GM18858 (cell line): ENCODE results near the gene NR2F1-AS1.

Experiments
- ATAC-seq: cut with Tn5 transposase; IDR thresholded peaks from one replicate; pipeline ENCODE4 v1.9.1; 2021; ENCODE audit not compliant: unreplicated experiment

The NR2F1-AS1 gene

DNA sequence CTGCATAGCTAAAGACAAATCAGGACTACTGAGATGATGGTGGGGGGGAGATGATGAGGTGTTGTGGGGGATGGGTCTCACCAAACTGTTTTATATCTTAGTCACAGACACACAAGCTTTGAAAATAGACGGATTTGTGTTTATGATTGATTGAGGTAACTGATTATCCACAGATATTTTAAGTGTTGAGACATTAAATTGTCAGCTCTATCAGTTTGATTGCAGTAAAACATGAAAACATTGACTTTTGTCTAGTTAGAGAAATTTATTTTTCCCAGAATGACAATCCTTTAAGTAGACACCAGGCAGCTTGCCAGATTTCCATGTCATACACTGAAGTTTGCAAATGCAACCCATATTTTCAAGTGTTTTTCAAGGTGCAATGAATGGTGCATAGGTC, 149.8 kb downstream of the NR2F1-AS1 start:
- no peak for ATAC-seq

DNA sequence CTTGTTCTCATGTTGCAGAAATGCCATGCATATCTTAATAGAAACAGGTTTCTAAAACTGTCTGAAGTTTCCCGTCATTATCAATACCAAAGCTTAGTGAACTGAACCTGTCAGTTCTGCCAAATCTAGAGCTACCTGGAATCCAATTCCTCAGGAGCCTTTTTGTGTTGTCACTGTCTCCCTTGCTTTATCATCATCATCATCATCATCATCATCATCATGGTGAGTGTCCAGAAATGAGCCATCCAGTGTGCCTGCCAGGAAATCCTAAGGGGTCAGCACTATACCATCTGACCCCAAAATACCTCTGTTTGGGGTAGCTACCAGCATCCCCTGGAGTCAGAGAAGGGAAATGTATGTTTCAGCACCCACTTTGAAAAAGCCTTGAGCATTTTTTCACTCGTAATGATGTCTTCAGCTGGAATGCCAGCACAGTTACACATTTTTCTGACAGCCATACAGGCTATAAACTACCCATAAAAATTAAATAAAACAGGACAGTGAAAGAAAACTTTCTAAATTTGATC, 150.3 kb downstream of the NR2F1-AS1 start:
- ATAC-seq: no peak

DNA sequence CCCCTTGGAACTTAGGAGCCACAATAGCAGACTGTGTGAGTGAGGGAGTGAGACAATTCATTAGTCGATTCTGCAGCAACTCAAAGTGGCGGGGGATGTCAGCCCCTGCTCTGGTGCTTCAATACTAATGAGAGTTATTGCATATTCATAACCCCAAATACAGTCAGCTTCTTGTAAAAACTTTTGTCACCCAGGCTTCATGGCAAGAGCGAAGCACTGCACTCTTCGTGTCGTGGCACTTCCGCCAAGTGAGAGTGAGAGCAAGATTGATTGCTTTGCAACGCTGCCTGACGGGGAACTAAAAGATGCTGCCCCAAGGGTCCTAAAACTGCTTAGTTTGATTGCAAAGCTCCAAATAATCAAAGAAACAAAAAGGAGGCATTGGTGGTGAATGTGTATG, 150.9 kb downstream of the NR2F1-AS1 start:
- no peak for ATAC-seq

DNA sequence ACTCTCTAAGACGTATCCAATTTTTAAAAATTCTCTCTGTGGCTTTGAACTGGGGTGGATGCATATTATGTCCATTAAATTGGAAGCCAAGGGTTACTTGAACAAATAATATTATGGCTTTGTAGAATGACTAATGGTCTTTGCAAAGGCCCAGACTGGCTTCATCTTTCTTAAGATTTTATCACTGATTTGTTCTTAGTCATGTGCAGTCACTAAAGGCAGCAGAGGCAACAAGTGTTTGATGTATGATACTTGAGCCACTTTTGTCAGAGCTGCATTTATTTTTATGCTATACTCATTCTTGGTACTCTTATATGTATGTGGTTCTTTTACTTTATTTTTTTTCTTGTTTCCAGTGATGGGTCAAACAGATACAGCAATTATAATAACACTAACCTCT, 152.2 kb downstream of the NR2F1-AS1 start:
- ATAC-seq: no peak

DNA sequence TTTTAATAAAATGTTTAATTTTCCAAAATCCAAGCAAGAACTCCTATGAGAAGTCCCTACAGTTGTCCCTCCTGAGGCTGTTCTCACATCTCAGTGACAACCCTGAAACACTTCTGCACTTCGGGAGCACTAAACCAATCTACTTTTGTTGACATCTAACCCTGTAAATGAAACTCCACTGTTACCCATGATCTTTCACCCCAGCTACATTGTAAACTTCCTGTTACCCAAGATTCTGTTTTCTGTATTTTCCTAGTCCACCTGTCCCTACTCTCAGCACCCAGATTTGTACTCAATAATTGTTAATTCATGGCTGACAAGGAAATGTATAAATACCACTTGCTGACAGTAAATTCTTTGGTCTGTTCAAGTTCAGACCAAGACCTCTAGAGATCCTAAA, 153.7 kb downstream of the NR2F1-AS1 start:
- no peak for ATAC-seq

DNA sequence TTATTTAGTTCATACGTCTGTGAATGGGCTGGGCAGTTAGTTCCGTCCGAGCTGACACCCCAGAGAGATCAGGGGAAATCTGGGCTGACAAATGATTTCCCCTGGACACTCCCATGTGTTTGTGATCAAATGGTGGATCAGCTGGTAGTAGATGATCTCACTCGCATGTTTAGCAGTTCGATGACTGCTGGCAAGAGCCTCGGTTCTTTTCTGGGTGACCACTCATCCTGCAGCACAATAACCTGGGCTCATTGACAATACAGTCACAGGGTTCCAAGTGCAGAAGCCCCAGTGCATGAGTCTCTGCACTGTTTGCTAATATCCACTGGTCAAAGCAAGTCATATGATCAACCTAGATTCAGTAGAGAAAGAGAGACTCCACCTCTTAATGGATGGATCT, 155.9 kb downstream of the NR2F1-AS1 start:
- no peak for ATAC-seq

DNA sequence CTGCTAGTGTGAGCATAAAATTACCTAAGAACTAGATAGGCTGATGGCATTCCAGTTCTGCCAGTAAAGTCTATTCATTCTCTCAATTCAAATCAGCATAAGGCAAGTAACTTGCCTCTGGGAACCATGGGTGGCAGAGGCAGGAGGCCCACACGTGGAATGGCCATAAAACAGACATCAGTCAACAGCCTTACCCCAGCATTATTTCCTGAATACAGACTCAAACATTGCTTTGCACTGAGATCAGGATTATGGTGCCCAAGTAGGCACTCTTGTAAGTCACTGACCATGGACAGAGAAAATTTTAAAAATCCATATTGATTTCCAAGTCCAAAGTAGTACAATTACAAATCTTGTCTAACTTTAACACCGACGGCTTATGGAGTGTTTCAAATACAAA, 157.7 kb downstream of the NR2F1-AS1 start:
- no peak for ATAC-seq

DNA sequence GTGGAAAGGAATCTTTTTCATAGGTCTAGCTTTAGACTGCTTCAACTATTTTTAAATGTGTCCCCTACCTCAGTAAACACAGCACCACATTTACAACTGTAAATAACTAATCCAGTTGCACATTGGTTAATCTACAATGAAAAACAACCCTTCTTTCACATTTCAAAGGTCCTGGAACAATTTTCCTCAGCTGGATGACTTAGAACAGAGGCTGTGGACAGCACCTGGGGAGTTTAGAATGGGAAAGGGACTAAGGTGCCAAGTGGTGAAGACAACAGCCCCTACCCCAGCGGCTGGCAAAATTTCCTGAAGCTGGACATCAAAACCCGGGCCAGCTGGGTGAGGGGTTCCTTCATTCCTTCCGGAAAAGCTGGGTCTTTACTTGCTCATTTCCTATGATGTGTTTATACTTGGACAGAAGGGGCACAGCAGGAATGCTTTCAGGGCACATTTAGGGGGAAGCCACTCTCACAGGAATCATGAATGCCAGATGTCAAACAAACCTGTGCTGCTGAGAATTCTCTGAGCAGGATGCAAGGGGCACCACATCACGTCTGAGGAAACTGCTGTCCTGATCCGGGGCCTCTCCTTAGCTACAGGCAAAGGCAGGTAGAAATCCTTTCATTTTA, 158.3 kb downstream of the NR2F1-AS1 start:
- no peak for ATAC-seq

DNA sequence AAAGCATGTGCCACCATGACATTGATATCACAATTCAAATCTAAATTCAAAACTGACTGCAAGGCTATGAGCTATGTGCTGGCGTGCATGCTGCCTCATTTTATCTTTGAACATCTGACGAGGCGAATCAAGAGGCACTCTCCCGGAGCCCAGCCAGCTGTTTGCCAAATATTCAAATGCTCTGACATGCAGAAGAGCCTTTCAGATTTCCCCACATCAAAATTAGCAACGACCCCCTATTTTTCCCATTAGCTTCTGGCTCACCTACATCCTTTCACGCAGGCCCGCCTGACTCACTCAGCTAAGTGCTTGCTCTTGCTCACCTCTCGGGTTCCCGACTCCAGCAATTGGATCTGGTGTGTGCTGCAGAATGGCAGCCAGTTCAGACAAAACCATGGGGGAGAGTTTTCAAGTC, 159.0 kb downstream of the NR2F1-AS1 start:
- no peak for ATAC-seq

DNA sequence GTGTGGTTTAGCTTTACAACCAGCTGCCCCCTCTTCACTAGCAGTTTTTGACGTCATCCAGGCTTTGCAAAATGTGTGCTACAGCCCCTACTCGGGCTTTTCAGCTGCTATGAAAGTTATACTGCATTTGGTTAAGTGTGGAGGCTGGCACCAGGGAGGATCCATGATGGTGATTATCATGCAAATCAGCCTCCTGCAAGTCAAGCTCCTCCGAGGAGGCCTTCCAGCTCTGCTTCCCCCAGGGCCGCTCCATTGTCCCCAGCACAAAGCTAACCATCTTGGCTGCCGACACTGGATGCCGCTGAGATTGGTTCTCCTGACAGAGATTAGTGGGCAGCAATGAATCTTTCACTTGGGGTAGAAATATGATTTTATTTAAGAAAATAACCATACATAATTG, 159.6 kb downstream of the NR2F1-AS1 start:
- no peak for ATAC-seq

DNA sequence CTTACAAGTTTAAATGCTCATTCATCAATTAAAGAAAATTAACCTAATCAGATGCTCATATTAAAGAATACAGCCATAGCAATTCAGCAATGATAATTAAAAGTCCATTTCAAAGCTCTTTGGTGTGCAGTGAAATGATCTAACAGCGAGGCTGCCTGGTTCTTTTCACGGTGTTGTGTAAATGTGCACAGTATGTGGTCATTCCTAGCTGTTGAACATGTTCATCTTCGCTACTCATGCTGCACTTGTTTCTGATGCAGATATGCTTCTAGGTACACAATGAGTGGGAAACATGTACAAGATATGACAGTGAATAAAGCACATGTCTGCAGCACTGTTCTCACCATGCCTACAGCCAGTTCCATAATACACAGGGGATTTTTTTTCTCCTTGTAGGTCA, 163.5 kb downstream of the NR2F1-AS1 start:
- no peak for ATAC-seq

DNA sequence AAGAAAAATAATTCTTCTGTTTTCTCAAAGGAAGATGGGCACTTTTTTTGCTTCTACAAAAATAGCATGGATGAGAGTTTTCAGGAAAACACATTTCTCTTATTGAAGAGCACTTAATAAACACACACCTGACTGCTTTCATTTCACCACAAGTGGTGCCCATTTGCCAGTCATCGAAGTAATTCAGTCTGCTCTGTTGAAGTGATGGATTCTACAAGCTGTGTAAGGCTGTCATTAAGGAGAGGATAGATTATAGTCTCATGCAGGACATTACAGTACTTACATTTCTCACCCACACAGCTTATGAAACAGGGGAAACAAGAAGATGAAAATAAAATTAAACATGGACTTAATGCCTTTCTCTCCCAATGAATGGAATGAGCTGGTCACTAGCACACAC, 165.2 kb downstream of the NR2F1-AS1 start:
- ATAC-seq: no peak

DNA sequence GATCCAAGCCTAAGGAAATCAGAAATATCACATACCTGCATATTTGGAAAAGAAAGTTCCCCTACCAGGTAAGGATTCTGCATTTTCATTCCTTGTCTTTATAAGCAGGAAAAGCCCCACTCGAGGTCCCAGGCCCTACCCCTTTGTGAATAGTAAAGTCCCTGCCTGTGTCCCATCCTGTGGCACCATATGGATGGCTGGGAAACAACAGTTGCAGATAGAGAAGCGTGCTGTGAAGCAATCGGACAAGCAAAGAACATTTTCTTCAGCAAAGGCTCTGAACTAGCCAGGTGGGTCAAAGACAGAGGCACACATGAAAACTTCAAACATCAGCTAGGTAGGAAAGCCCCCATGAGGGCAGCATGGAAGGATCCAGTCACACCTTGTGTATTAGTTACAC, 169.3 kb downstream of the NR2F1-AS1 start:
- ATAC-seq: no peak

DNA sequence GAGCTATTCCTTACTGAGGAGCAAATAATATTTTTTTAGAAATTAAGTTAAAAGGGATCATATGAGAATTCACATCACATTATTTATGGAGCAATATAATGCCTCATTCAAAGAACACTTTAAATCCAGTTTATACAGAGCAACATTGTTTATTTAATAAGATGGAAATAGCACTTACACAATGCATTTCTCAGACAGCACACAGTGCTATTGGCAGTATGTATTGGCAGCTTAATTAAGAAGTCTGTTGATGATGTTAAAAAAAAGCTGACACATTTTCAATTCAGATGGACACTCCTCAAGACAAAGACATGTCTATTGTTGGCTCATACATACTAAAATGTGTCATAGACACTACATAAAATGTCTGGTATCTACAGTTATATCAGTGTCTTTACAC, 171.3 kb downstream of the NR2F1-AS1 start:
- no peak for ATAC-seq

DNA sequence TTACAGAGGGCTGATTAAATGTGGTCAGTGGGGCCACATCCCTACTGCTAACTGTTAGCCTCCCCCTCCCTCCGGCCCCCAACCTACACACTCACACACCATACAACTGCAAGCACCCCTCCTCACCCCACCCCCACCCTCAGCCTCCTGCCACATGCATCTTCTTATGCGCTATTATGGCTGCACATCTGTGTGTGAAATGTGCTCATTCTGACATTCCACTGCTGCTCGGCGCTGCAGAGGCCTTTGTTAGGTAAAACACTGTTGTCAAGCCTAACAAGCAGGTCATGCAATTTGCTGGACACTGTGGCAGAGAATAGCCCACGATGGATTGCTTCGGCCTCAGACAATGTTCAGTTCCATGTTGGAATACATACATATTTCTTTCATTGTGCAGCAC, 173.6 kb downstream of the NR2F1-AS1 start:
- no peak for ATAC-seq

DNA sequence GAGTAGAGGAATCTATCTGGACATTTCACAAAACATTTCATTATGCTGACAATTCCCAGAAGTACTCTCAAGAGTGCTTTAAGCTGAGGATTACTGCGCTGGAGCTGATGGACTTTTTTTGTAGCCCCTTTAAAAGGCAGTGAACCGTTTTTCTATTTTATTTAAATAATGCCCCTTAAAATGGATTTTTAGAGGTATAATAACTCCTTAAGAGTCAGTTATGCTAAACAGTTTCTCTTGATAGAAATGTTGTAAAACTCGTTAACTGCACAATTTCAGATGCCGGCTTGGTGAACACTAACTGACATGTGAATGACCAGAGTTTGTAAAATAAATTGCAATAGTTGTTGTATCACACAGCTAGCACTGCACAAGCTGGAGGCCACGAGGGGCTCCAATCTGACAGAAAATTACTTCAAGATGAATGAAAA, 174.0 kb downstream of the NR2F1-AS1 start:
- ATAC-seq: no peak

DNA sequence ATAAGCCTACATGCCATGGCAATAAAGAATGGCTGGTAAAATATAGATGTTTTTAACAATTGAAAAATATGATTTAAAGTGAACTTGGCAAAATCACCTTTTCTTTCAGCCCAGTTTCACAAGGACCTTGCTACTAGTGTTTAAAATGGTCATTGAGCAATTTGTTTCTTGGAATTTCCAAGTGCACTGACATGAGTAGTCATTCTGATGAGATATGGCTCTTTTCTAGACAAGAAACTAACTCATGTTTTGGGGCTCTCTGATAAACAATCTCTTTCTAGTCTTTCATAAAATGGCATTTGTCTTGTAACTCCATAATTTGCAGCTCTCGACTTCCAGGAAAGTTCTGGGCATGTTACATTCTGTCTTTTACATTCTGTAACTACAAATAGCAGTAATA, 176.8 kb downstream of the NR2F1-AS1 start:
- no peak for ATAC-seq

DNA sequence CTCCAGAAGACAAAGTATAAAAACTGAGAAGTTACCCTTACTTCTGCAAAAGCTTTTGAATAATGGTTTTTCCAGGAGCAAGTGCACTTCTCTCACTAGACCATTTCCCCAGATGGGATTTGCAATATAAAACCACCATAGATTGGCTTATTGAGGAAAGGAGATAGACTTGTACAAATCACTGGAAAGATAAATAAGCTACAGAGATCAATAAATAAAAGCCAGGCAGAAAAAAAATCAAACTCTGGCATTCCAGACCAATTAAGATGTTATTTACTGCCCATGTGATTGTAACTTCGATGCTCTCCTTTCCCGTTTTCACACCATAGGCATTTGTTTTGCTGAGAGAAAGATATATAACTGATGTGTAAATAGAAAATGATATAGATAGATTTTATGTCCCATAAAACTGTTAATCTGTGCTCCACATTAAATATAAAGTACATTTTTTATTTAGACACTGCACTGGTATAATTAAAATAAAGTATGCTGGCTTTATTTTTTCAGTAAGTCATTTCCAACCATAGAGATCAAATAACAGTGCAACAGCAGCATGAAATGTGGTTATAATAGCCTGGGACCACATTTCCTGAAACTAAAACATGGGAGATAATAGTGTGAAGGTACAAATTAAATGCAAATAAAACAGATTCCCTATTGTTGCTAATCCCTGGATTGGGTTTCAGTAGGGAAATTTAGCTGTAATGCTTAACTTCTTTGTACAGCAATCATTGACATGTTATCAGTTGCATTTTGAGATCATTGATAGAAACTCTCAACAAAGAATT, 177.7 kb downstream of the NR2F1-AS1 start:
- no peak for ATAC-seq

DNA sequence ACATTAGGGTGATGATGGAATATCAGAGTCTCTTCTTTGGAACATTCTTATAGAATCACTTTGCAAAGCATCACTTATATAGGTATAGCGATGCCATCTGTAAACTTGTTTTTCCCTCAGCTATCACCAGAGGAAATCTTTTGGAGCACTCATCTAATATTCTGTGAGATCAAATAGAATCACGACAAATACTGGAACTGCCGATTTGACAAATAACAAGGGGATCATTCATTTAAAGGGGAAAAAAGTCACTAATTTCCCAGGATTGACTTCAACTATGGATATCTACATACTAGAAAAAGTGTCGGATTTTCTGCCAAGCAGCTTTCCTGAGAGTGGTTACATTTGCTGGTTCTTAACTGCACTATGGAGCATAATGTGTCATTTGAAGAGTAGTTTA, 178.6 kb downstream of the NR2F1-AS1 start:
- no peak for ATAC-seq

DNA sequence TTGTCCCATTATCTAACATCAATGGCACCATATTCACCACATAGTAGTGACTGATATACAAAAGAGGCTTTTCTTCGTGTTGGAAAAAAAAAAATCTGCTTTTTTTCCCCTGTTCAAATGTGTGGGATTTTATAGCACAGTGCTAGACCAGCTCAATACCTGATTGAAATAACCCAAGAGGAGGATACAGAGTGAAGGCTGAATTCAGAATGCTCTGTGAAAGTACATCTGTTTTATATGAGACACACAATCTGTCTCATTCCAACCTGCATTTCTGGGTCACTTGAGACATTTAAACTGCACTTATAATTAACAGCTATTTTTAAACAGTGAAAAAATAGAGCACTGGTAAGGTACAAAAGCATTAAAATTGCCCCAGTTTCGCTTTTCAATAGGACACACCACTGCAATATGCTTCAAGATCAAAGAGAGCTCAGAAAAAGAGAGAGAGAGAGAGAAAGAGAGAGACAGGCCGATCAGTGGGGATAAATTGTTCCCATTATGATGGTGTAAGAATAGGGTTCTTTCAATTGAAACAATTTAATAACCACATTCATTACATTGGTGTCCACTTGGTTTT, 179.3 kb downstream of the NR2F1-AS1 start:
- ATAC-seq: no peak

DNA sequence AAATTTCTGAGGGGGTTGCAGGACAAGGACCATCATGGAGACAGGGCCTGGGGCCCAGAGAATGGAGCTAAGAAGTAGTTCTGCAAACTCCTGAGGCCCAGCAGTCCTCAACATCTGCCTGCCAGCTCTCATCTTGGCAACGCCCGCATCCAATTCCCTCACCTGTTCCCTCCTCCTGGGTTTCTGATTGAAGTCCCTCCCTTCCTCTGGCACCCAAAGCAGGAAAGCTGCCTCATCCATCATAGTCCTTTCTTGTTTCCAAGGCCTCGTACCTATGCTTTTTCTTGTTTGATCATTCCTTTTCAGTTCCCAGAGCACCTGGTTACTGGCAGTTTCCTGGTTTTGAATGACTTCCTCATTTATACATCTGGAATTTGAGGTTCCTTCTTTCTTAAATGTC, 181.3 kb downstream of the NR2F1-AS1 start:
- ATAC-seq: no peak

DNA sequence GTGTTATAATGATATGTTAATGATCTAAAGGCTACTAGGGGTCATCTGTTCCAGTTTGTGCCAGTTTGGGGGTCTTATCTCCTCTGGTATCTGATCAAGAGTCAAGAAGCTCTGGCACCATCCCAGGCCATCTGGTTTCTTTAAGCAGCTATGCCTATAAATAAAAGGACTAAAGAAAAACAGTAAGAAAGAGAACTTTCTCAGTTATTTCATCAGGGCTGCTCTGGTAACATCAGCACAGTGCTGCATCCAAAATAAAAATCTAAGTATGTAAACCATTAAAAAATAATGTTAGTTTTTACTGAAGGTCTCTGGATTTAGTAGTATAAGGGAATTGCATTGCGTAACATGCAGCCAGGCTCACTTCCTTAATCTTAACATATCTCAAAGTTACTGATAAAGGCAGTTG, 185.0 kb downstream of the NR2F1-AS1 start:
- no peak for ATAC-seq
